GM23248 (cell line): ENCODE data around the gene GRB10.

Source experiments
- EZH2 ChIP-seq: fragments of 200-600 bp; sonication (generic); IDR thresholded peaks from 2 replicates; pipeline ENCODE4 v1.6.1; 2018; ENCODE audit warnings: antibody characterized with exemption, mild to moderate bottlenecking; ENCODE audit not compliant: insufficient read depth, poor library complexity, severe bottlenecking
- EZH2phosphoT487 ChIP-seq: fragments of 200-600 bp; sonication (generic); IDR thresholded peaks from 2 replicates; pipeline ENCODE4 v1.6.1; 2018; ENCODE audit warnings: antibody characterized with exemption, moderate library complexity, mild to moderate bottlenecking, low read depth; ENCODE audit not compliant: insufficient read depth

DNA sequence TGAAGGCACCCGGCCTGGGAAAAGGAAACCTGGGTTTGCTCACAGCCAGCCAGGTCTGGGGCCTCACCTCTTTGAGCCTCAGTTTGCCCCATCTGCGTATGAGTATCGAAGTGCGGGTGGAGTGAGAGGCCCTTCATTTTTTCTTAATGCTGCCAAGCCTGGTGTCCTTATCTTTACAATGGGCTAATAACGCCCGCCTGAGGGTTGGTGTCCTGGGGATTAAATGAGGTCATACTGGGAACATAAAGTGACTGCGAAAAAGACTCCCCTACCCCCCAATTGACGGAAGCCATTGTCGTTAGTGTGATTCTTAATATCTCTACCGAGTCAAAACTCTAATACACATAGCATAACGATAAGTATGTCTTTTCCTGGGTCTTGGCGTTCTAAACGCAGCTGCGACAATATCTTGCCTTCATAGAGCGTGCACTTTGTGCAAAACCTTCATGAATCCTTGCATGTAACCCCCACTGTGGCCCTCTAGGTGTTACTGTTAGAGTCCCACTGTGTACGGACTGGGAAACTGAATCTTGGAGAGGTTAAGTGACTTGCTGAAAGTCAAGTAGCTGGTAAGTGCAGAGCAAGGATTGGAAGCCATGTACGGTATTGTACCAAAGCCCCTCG lies 11.4 kb upstream of the GRB10 start:
- TF ChIP-seq EZH2 (no peak), EZH2phosphoT487 (no peak)
